Immature natural killer cell (primary cell): ENCODE measurements around the gene ITGB1. TPM values are rescaled to one million over a fixed set of nuclear protein-coding genes. Genes with fewer than 3 reads are reported as not detected.
A peak's percentile ranks its signal among the peaks of the same experiment; 100 is the strongest.

ENCODE experiments used
- DNase-seq, 3 donors: peaks; one replicate each; pipeline ENCODE4 v3.0.0; 2022; ENCODE audit warnings: mixed read lengths in 1 of 3
- H3K27ac Mint-ChIP-seq, 6 donors: one replicate each; pipeline ENCODE4 v1.8.0; 2020; ENCODE audit warnings: mixed read lengths in 6 of 6, mild to moderate bottlenecking in 5 of 6, inconsistent platforms in 4 of 6, moderate library complexity in 3 of 6
- H3K27me3 Mint-ChIP-seq, 3 donors: one replicate each; pipeline ENCODE4 v1.8.0; 2020 to 2021; ENCODE audit warnings: low read depth in 3 of 3, mild to moderate bottlenecking in 3 of 3, mixed read lengths in 3 of 3, moderate library complexity in 3 of 3, inconsistent platforms in 1 of 3
- H3K36me3 Mint-ChIP-seq, 3 donors: one replicate each; pipeline ENCODE4 v1.8.0; 2020; ENCODE audit warnings: mixed read lengths in 3 of 3, inconsistent platforms in 2 of 3, mild to moderate bottlenecking in 2 of 3
- H3K4me1 Mint-ChIP-seq, 2 donors: one replicate each; pipeline ENCODE4 v1.8.0; 2020; ENCODE audit warnings: inconsistent platforms in 2 of 2, mild to moderate bottlenecking in 2 of 2, mixed read lengths in 2 of 2, moderate library complexity in 1 of 2
- H3K4me3 Mint-ChIP-seq, 5 donors: one replicate each; pipeline ENCODE4 v1.8.0; 2020; ENCODE audit warnings: mild to moderate bottlenecking in 5 of 5, mixed read lengths in 5 of 5, inconsistent platforms in 3 of 5, moderate library complexity in 3 of 5
- H3K9me3 Mint-ChIP-seq, 6 donors: one replicate each; pipeline ENCODE4 v1.8.0; 2020; ENCODE audit warnings: mild to moderate bottlenecking in 6 of 6, mixed read lengths in 6 of 6, inconsistent platforms in 4 of 6, moderate library complexity in 3 of 6
- polyA plus RNA-seq, 3 donors: library from polyadenylated mRNA; unstranded; fragments of 300-500 nt; fragmentation: Illumina TruSeq; gene quantifications; one replicate each; pipeline ENCODE4 v1.2.3, GENCODE V29; 2021

The ITGB1 gene
- polyA plus RNA-seq, 3 donors from 2014 or later = 241 to 320 (median 276) TPM

GRCh38 chr10:32947586-32947985, 10.4 kb downstream of the ITGB1 start:
- DNase-seq = no peak
- peak overlapping the region in 4 of 6 donors; percentile 47 to 73 (median 58) for H3K27ac Mint-ChIP-seq
- peaks cover 0 to 7% (median 0%) of the 10 kb centered on the region in 3 donors for H3K36me3 Mint-ChIP-seq
- peak overlapping the region in 4 of 5 donors; percentile 8 to 65 (median 40) for H3K4me3 Mint-ChIP-seq
- no peaks in the 10 kb centered on the region for H3K9me3 Mint-ChIP-seq
- H3K27me3 Mint-ChIP-seq = peaks cover 0 to under 1% (median 0%) of the 10 kb centered on the region in 3 donors
- peaks cover 81 to 93% of the 10 kb centered on the region in 2 donors for H3K4me1 Mint-ChIP-seq

GRCh38 chr10:32946108-32946507, 11.9 kb downstream of the ITGB1 start:
- H3K27ac Mint-ChIP-seq = peak overlapping the region in 3 of 6 donors; percentile 30 to 63 (median 46)

GRCh38 chr10:32943854-32944661, 14.0 kb downstream of the ITGB1 start:
- Mint-ChIP-seq H3K4me3 (peak overlapping the region in 2 of 5 donors; percentile 7 to 33), H3K27me3 (peaks cover 0 to 2% (median 0%) of the 10 kb centered on the region in 3 donors), H3K36me3 (peaks cover 0 to 7% (median 0%) of the 10 kb centered on the region in 3 donors), H3K9me3 (no peaks in the 10 kb centered on the region), H3K27ac (peak overlapping the region in 4 of 6 donors; percentile 12 to 73 (median 50)), H3K4me1 (peaks cover 75 to 92% of the 10 kb centered on the region in 2 donors)
- DNase-seq = no peak

More at GRCh38 chr10:32946108-32946507, 11.9 kb downstream of the ITGB1 start:
- no peak for DNase-seq
- Mint-ChIP-seq H3K27me3 (no peaks in the 10 kb centered on the region), H3K4me3 (no peak overlapping the region), H3K9me3 (no peaks in the 10 kb centered on the region), H3K36me3 (peaks cover 0 to 7% (median 0%) of the 10 kb centered on the region in 3 donors), H3K4me1 (peaks cover 78 to 93% of the 10 kb centered on the region in 2 donors)

- Mint-ChIP-seq H3K4me1 (peaks cover 76 to 92% of the 10 kb centered on the region in 2 donors), H3K9me3 (no peaks in the 10 kb centered on the region), H3K4me3 (peak overlapping the region in 4 of 5 donors; percentile 17 to 54 (median 29)), H3K27ac (peak overlapping the region in 5 of 6 donors; percentile 37 to 78 (median 73)), H3K36me3 (peaks cover 0 to 7% (median 0%) of the 10 kb centered on the region in 3 donors), H3K27me3 (peaks cover 0 to 2% (median 2%) of the 10 kb centered on the region in 3 donors)
- DNase-seq = no peak
Measured at GRCh38 chr10:32943395-32943794, 14.6 kb downstream of the ITGB1 start.

GRCh38 chr10:32942081-32942480, 15.9 kb downstream of the ITGB1 start:
- Mint-ChIP-seq H3K36me3 (peaks cover 0 to 7% (median 0%) of the 10 kb centered on the region in 3 donors), H3K9me3 (no peaks in the 10 kb centered on the region), H3K4me3 (peak overlapping the region in 1 of 5 donors; percentile 22), H3K4me1 (peaks cover 71 to 90% of the 10 kb centered on the region in 2 donors), H3K27me3 (peaks cover 0 to 2% (median 2%) of the 10 kb centered on the region in 3 donors), H3K27ac (peak overlapping the region in 5 of 6 donors; percentile 4 to 58 (median 38))
- no peak for DNase-seq

- Mint-ChIP-seq H3K27me3 (peaks cover 0 to 2% (median 2%) of the 10 kb centered on the region in 3 donors), H3K4me1 (peaks cover 65 to 90% of the 10 kb centered on the region in 2 donors), H3K4me3 (peak overlapping the region in 1 of 5 donors; percentile 22), H3K9me3 (no peaks in the 10 kb centered on the region), H3K27ac (peak overlapping the region in 2 of 6 donors; percentile 50 to 58), H3K36me3 (peaks cover 0 to 7% (median 0%) of the 10 kb centered on the region in 3 donors)
- no peak for DNase-seq
Measured at GRCh38 chr10:32941357-32941756, 16.7 kb downstream of the ITGB1 start.

- Mint-ChIP-seq H3K9me3 (no peaks in the 10 kb centered on the region), H3K27ac (peak overlapping the region in 3 of 6 donors; percentile 64 to 82 (median 70)), H3K4me3 (peak overlapping the region in 1 of 5 donors; percentile 15), H3K4me1 (peaks cover 61 to 90% of the 10 kb centered on the region in 2 donors), H3K36me3 (peaks cover 0 to 10% (median 0%) of the 10 kb centered on the region in 3 donors), H3K27me3 (peaks cover 0 to 2% (median 2%) of the 10 kb centered on the region in 3 donors)
- DNase-seq = no peak
Measured at GRCh38 chr10:32940321-32941301, 17.4 kb downstream of the ITGB1 start.

- H3K27ac Mint-ChIP-seq = peak overlapping the region; percentile 23 to 85 (median 74)
- peak overlapping the region in 3 of 5 donors; percentile 10 to 73 (median 33) for H3K4me3 Mint-ChIP-seq
- no peak for DNase-seq
- peaks cover 5 to 10% (median 6%) of the 10 kb centered on the region in 3 donors for H3K36me3 Mint-ChIP-seq
- peaks cover 53 to 92% of the 10 kb centered on the region in 2 donors for H3K4me1 Mint-ChIP-seq
- H3K9me3 Mint-ChIP-seq = no peaks in the 10 kb centered on the region
- peaks cover 0 to 2% (median 2%) of the 10 kb centered on the region in 3 donors for H3K27me3 Mint-ChIP-seq
Measured at GRCh38 chr10:32939296-32940111, 18.5 kb downstream of the ITGB1 start.

- Mint-ChIP-seq H3K27ac (peak overlapping the region; percentile 52 to 86 (median 72)), H3K4me1 (peaks cover 49 to 84% of the 10 kb centered on the region in 2 donors), H3K9me3 (no peaks in the 10 kb centered on the region), H3K4me3 (peak overlapping the region; percentile 36 to 73 (median 55)), H3K27me3 (peaks cover 0 to 2% (median 2%) of the 10 kb centered on the region in 3 donors), H3K36me3 (peaks cover 5 to 6% (median 6%) of the 10 kb centered on the region in 3 donors)
- DNase-seq = no peak
Measured at GRCh38 chr10:32938554-32939061, 19.4 kb downstream of the ITGB1 start.

- no peaks in the 10 kb centered on the region for H3K9me3 Mint-ChIP-seq
- peak overlapping the region; percentile 46 to 85 (median 64) for H3K27ac Mint-ChIP-seq
- peaks cover 43 to 84% of the 10 kb centered on the region in 2 donors for H3K4me1 Mint-ChIP-seq
- H3K4me3 Mint-ChIP-seq = peak overlapping the region; percentile 36 to 73 (median 55)
- DNase-seq = no peak
- peaks cover 0 to 2% (median 2%) of the 10 kb centered on the region in 3 donors for H3K27me3 Mint-ChIP-seq
- peaks cover 5 to 7% (median 7%) of the 10 kb centered on the region in 3 donors for H3K36me3 Mint-ChIP-seq
Measured at GRCh38 chr10:32937911-32938424, 20.1 kb downstream of the ITGB1 start.

GRCh38 chr10:32932225-32932729, 25.8 kb downstream of the ITGB1 start:
- peaks cover 15 to 73% of the 10 kb centered on the region in 2 donors for H3K4me1 Mint-ChIP-seq
- no peaks in the 10 kb centered on the region for H3K9me3 Mint-ChIP-seq
- H3K27me3 Mint-ChIP-seq = peaks cover 0 to 3% (median 0%) of the 10 kb centered on the region in 3 donors
- H3K36me3 Mint-ChIP-seq = peaks cover 9 to 30% (median 20%) of the 10 kb centered on the region in 3 donors
- no peak overlapping the region for H3K4me3 Mint-ChIP-seq
- no peak for DNase-seq
- H3K27ac Mint-ChIP-seq = peak overlapping the region in 4 of 6 donors; percentile 17 to 55 (median 44)

- Mint-ChIP-seq H3K9me3 (no peaks in the 10 kb centered on the region), H3K27me3 (peaks cover 0 to 3% (median 0%) of the 10 kb centered on the region in 3 donors), H3K27ac (peak overlapping the region in 4 of 6 donors; percentile 26 to 83 (median 71)), H3K4me1 (peaks cover 15 to 67% of the 10 kb centered on the region in 2 donors), H3K4me3 (no peak overlapping the region), H3K36me3 (peaks cover 16 to 36% (median 27%) of the 10 kb centered on the region in 3 donors)
- no peak for DNase-seq
Measured at GRCh38 chr10:32931593-32931992, 26.4 kb downstream of the ITGB1 start.
